ENCODE data around the gene DIP2C. TPM values are rescaled to one million over a fixed set of nuclear protein-coding genes. Genes with fewer than 3 reads are reported as not detected.
A peak's percentile ranks its signal among the peaks of the same experiment; 100 is the strongest.

DIP2C gene
- total RNA-seq, 1 experiment from 2014 or later: 11.4 TPM

DNA sequence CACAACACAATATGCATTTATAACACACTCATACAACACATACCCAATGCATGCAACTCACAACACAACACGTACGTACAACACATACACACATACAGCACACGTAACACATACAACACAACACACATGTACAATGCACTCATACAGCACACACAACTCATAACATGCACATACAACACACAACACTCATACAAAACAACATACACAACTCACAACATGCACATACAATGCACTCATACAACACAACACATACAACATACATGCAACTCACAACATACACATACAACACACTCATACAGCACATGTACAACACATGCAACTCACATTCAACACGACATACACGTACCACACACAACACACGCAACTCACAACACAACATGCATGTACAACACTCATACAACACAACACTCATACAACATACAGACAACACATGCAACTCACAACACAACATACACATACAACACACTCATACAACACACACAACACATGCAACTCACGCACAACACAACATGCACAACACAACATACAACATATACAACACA lies 21.8 kb downstream of the DIP2C start:
- Mint-ChIP-seq H3K36me3 (ENCODE audit: insufficient read depth, unreplicated experiment) (no peaks in the 10 kb centered on the region), H3K4me1 (ENCODE audit: low read depth, unreplicated experiment) (no peaks in the 10 kb centered on the region), H3K27me3 (ENCODE audit: insufficient read depth, unreplicated experiment) (no peaks in the 10 kb centered on the region), H3K9me3 (ENCODE audit: unreplicated experiment) (no peaks in the 10 kb centered on the region), H3K27ac (ENCODE audit: unreplicated experiment) (no peak overlapping the region), H3K4me3 (ENCODE audit: unreplicated experiment) (no peak overlapping the region)
- TF ChIP-seq, protein P1, sequence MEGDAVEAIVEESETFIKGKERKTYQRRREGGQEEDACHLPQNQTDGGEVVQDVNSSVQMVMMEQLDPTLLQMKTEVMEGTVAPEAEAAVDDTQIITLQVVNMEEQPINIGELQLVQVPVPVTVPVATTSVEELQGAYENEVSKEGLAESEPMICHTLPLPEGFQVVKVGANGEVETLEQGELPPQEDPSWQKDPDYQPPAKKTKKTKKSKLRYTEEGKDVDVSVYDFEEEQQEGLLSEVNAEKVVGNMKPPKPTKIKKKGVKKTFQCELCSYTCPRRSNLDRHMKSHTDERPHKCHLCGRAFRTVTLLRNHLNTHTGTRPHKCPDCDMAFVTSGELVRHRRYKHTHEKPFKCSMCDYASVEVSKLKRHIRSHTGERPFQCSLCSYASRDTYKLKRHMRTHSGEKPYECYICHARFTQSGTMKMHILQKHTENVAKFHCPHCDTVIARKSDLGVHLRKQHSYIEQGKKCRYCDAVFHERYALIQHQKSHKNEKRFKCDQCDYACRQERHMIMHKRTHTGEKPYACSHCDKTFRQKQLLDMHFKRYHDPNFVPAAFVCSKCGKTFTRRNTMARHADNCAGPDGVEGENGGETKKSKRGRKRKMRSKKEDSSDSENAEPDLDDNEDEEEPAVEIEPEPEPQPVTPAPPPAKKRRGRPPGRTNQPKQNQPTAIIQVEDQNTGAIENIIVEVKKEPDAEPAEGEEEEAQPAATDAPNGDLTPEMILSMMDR (IDR thresholded peaks at IDR 0.05; ENCODE audit: insufficient read depth in 1 of 2, low read depth in 1 of 2, low read length in 1 of 2, severe bottlenecking in 1 of 2, unreplicated experiment in 1 of 2): no peak
- H3K27me3 ChIP-seq (replicated peaks; ENCODE audit: control insufficient read depth, insufficient read depth, low read length): no peaks in the 10 kb centered on the region
- intact Hi-C loops (cut with micrococcal nuclease; ENCODE audit: unreplicated experiment): no loop called here
- POLR2A ChIA-PET: no interaction called here
- no peaks in the 10 kb centered on the region; the same call in 1 of the 2 replicates for H3K9me3 ChIP-seq
- H3K4me1 ChIP-seq: no peaks in the 10 kb centered on the region
- H3K36me3 ChIP-seq (ENCODE audit: control insufficient read depth, insufficient read depth, low read length): no peaks in the 10 kb centered on the region
- BruUV-seq (replicated peaks): no TSS peak
- CTCF ChIA-PET: no interaction called here
- no peak overlapping the region for H3K4me3 ChIP-seq (ENCODE audit: low read depth, low read length)
- DNase-seq: no peak

DNA sequence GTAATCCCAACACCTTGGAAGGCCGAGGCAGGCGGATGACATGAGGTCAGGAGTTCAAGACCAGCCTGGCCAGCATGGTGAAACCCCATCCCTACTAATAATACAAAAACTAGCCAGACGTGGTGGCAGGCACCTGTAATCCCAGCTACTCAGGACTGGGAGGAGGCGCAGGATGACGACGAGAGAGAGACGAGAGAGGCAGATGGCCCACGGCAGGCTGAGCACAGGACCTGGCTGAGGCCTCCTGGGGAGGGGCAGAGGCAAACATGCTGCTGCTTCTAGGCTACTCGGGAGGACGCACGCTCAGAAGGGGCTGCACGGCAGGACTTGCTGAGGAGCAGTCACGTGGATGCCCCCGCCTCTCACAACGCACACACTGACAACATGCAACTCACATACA lies 22.4 kb downstream of the DIP2C start:
- DNase-seq: peak in 1 of 2 experiments; percentile 37
- H3K36me3 ChIP-seq (ENCODE audit: control insufficient read depth, insufficient read depth, low read length): no peaks in the 10 kb centered on the region
- H3K9me3 Mint-ChIP-seq (ENCODE audit: unreplicated experiment): no peaks in the 10 kb centered on the region
- peaks cover under 1% of the 10 kb centered on the region for H3K4me1 Mint-ChIP-seq (ENCODE audit: low read depth, unreplicated experiment)
- no peaks in the 10 kb centered on the region for H3K27me3 Mint-ChIP-seq (ENCODE audit: insufficient read depth, unreplicated experiment)
- intact Hi-C loops (cut with micrococcal nuclease; ENCODE audit: unreplicated experiment): no loop called here
- H3K36me3 Mint-ChIP-seq (ENCODE audit: insufficient read depth, unreplicated experiment): no peaks in the 10 kb centered on the region
- TF ChIP-seq, protein P1 (IDR thresholded peaks at IDR 0.05; ENCODE audit: insufficient read depth in 1 of 2, low read depth in 1 of 2, low read length in 1 of 2, severe bottlenecking in 1 of 2, unreplicated experiment in 1 of 2): no peak
- H3K27ac Mint-ChIP-seq (ENCODE audit: unreplicated experiment): no peak overlapping the region
- no peaks in the 10 kb centered on the region; the same call in 1 of the 2 replicates for H3K4me1 ChIP-seq
- ChIA-PET POLR2A (no interaction called here), CTCF (no interaction called here)
- no peaks in the 10 kb centered on the region for H3K27me3 ChIP-seq (replicated peaks; ENCODE audit: control insufficient read depth, insufficient read depth, low read length)
- no TSS peak for BruUV-seq (replicated peaks)
- no peaks in the 10 kb centered on the region; the same call in 1 of the 2 replicates for H3K9me3 ChIP-seq
- H3K4me3 ChIP-seq (ENCODE audit: low read depth, low read length): no peak overlapping the region
- H3K4me3 Mint-ChIP-seq (ENCODE audit: unreplicated experiment): no peak overlapping the region

DNA sequence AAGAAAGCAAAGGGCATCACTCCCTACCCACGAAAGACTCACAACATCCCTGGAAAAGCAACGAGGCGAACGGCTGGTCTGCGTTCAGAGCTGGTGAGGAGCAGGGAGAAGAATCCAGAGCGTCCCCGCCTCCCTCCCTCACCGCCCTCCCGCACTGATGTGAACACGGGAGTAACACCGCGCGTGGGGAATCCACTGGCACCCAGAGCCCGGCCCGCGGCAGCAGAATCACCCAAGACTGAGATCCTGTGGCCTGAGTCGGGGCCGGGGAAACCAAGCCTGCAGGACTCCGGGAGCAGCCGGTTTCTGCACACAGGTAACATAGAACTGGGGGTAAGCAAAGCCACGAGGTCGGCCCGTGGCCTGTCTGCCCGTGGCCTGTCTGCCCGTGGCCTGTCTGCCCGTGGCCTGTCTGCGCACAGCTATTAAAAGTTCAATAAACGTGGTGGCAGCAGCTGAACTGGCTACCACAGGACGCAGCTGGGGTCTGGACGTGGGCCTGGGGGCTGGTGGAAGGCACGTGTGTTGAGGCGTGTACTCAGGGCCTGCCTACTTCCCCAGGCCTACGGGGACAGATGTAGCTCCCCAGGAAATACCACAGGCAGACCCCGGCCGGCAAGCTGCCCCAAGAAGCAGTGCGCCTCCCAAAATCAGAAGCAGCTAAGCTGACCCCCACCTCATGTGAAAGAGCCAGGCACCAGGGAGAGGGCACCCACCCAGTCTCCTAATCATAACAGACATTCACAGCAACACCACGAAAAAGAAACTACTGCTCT lies 23.0 kb downstream of the DIP2C start:
- H3K4me1 Mint-ChIP-seq (ENCODE audit: low read depth, unreplicated experiment): peaks cover 8% of the 10 kb centered on the region
- H3K9me3 ChIP-seq: no peaks in the 10 kb centered on the region; the same call in 1 of the 2 replicates
- H3K27ac Mint-ChIP-seq (ENCODE audit: unreplicated experiment): no peak overlapping the region
- POLR2A ChIA-PET: no interaction called here
- H3K27me3 Mint-ChIP-seq (ENCODE audit: insufficient read depth, unreplicated experiment): no peaks in the 10 kb centered on the region
- CTCF ChIA-PET: no interaction called here
- no peak overlapping the region for H3K4me3 Mint-ChIP-seq (ENCODE audit: unreplicated experiment)
- DNase-seq: peak in 1 of 2 experiments; percentile 26
- no peaks in the 10 kb centered on the region for H3K9me3 Mint-ChIP-seq (ENCODE audit: unreplicated experiment)
- BruUV-seq (replicated peaks): no TSS peak
- H3K36me3 ChIP-seq (ENCODE audit: control insufficient read depth, insufficient read depth, low read length): no peaks in the 10 kb centered on the region
- no peak overlapping the region for H3K4me3 ChIP-seq (ENCODE audit: low read depth, low read length)
- TF ChIP-seq, protein P1 (IDR thresholded peaks at IDR 0.05; ENCODE audit: insufficient read depth in 1 of 2, low read depth in 1 of 2, low read length in 1 of 2, severe bottlenecking in 1 of 2, unreplicated experiment in 1 of 2): no peak
- intact Hi-C loops (cut with micrococcal nuclease; ENCODE audit: unreplicated experiment): no loop called here
- H3K27me3 ChIP-seq (replicated peaks; ENCODE audit: control insufficient read depth, insufficient read depth, low read length): no peaks in the 10 kb centered on the region
- H3K36me3 Mint-ChIP-seq (ENCODE audit: insufficient read depth, unreplicated experiment): no peaks in the 10 kb centered on the region
- peaks cover under 1% of the 10 kb centered on the region; the same call in 1 of the 2 replicates for H3K4me1 ChIP-seq
